Raji (cell line): Measurements from ENCODE around the gene SLC27A1.

Experiments
- POLR2A ChIP-seq: IDR thresholded peaks from 2 replicates; pipeline ENCODE4 v1.6.1; 2011; ENCODE audit warnings: low read depth, low read length, control low read depth; ENCODE audit not compliant: insufficient read depth

SLC27A1 gene

GRCh38 chr19:17536955-17537354 is 66.6 kb downstream of the SLC27A1 start:
- TF ChIP-seq POLR2A: no peak

- no peak for TF ChIP-seq POLR2A
Observed at GRCh38 chr19:17538684-17539237, 68.4 kb downstream of the SLC27A1 start.

- no peak for TF ChIP-seq POLR2A
Observed at GRCh38 chr19:17539238-17540117, 69.2 kb downstream of the SLC27A1 start.

GRCh38 chr19:17540174-17540573 is 69.8 kb downstream of the SLC27A1 start:
- TF ChIP-seq POLR2A: no peak

- no peak for TF ChIP-seq POLR2A
Observed at GRCh38 chr19:17541184-17541759, 70.9 kb downstream of the SLC27A1 start.

GRCh38 chr19:17542042-17542441 is 71.7 kb downstream of the SLC27A1 start:
- TF ChIP-seq POLR2A: no peak

- no peak for TF ChIP-seq POLR2A
Observed at GRCh38 chr19:17542793-17543582, 72.7 kb downstream of the SLC27A1 start.

- TF ChIP-seq POLR2A: no peak
Observed at GRCh38 chr19:17543986-17544385, 73.7 kb downstream of the SLC27A1 start.

- TF ChIP-seq POLR2A: no peak
Observed at GRCh38 chr19:17544418-17544817, 74.1 kb downstream of the SLC27A1 start.

- TF ChIP-seq POLR2A: no peak
Observed at GRCh38 chr19:17548145-17548544, 77.8 kb downstream of the SLC27A1 start.

- TF ChIP-seq POLR2A: no peak
Observed at GRCh38 chr19:17549085-17549740, 78.9 kb downstream of the SLC27A1 start.

GRCh38 chr19:17550076-17550667 is 79.8 kb downstream of the SLC27A1 start:
- TF ChIP-seq POLR2A: no peak

- TF ChIP-seq POLR2A: no peak
Observed at GRCh38 chr19:17553256-17553655, 82.9 kb downstream of the SLC27A1 start.

GRCh38 chr19:17554968-17555479 is 84.7 kb downstream of the SLC27A1 start:
- TF ChIP-seq POLR2A: no peak; the same call in 1 of the 2 replicates
